HG03565 (cell line): ENCODE results near the gene HSD17B8.

ENCODE experiments used
- ATAC-seq: cut with Tn5 transposase; IDR thresholded peaks from one replicate; pipeline ENCODE4 v1.9.1; 2021; ENCODE audit warnings: mild to moderate bottlenecking, moderate library complexity; ENCODE audit not compliant: unreplicated experiment

The HSD17B8 gene

GRCh38 chr6:33191383-33192104 is 12.9 kb upstream of the HSD17B8 start:
- no peak for ATAC-seq

DNA sequence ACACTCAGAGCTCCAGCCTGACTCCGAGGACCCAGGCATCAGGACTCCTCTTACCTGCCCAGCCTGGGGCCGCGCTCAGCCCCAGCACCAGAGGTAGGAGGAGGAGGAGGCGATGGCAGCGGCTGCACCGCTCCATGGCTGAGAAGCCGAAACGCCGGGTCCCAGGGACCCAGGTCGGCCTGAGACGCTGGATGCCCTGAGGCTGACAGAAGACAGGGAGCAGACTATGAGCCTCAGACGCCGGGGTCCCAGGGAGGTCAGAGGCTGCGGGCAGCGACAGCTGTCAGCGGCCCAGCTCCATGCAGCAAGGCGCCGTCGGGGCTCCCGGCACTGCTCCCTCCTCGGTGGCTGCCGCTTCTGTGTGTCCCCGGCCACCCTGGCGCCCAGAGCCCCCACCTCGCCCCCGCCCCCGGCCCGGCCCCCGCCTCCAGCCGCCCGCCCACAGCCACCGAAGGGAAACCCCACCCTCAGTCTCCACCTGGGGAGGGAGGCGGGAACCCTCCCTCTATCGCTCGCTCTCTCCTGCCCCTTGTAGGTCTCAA is 12.3 kb upstream of the HSD17B8 start, which contains the start of gene COL11A2:
Gene COL11A2 (minus strand): TSS at position 363 of the 542 bp plus-strand sequence. CDS start 227 bp downstream, at position 136.
- ATAC-seq: no peak

DNA sequence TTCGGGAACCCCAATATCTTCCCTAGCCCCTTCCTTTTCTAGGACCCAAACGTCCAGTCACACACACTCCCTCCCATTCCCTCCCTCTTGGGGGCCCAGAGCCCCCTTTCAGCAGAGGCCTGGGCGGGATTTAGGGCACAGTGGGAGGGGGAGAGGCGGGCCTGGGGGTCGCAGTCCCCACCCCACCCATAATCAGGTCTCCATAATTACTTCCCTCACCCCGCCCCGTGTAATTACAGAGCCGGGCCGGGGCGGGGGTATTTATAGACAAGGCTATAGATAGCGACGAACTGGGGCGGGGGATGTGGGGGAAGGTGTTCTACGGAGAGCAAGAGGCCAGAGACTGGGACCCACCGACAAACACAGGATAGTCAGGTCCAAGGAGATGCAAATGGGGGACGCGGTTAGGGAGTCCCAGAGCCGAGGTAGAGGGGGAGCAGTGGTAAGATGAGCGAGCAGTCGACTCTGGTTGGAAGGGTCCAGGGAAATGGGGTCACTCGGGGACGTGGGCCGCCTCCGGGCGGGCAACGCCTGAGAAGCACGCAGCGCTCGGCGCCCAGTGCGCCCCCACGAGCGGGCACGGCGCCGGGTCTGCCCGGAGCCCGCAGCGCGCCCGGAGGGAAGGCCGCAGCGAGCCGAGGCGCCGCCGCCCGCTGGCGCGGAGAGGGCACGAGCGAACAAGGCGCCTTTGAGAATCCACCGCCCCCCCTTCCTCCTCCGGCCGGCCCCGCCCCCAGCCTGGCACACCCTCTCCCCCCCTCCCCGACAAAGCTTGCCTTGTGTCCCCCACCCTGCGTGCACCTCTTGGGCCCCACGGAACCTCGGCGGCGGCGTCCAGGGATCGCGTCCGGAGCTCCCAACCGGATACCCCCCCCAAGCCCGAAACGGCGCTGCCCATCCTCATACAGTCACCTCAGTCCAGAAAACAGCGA is 11.5 kb upstream of the HSD17B8 start:
- ATAC-seq: no peak

- no peak for ATAC-seq
Observed at GRCh38 chr6:33193619-33194018, 10.8 kb upstream of the HSD17B8 start.

DNA sequence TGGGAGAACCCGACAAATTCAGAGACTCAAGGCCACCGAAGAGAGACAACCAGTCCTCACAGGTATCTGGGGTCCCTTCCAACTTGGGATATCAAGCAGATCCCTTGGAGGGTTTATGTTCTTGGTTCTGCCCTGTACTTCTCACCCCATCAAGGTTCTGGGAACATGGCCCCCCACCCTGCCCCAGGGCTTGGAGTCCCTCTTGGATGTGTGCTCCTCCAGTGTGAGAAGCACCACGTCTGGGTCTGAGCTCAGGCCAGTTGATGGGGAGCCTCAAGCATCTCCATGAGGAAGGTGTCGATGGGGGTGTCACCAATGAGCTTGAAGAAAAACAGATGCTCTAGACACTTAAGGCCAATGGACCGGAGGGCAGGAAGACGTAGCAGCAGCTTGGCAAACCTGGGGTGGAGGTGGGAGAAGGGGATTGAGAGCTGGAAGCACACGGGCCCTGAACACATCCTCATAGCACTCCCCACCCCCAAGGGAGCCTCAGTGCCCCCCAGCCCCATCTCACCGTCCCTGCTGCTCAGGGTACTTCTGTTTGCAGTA is 9.9 kb upstream of the HSD17B8 start:
- ATAC-seq: no peak

DNA sequence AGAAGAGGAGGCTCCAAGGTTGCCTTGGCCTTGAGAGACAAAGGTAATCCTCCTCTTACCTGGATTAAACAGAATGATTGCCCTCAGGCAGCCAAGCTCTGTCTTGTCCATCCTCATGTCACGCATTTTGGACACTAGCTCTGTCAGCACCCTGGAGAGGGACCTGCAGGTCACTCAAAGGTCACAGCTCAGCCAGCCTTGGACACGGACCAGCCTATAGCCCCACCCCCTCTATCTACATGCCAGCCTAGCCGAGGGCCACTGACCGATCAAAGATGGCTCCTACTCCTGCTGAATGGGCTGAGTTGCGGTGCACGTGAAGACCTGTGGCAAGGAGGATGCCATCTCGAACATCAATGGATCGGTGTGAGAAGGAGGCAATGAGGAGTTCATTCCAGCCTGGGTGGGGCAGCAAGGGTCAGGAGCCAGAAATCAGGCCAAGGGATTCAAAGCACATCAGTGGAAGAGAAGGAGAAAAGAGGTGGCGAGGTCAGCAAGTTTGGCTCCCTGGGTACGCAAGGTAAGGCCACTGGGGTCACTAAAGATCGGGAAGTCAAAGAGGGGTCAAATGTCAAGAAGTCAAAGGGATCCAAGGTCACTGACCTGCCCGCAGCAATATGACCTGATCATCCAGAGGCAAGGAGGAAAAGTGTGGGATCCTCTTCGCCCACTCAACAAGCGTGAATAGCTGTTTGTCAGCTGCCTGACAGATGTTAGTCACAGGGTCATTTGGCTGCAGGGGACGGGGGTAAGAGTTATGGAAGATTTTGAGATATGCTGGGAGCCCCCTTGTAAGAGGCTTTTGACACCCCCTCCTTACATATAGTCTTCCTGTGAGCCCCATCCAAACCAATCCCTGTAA is 8.9 kb upstream of the HSD17B8 start:
- no peak for ATAC-seq

DNA sequence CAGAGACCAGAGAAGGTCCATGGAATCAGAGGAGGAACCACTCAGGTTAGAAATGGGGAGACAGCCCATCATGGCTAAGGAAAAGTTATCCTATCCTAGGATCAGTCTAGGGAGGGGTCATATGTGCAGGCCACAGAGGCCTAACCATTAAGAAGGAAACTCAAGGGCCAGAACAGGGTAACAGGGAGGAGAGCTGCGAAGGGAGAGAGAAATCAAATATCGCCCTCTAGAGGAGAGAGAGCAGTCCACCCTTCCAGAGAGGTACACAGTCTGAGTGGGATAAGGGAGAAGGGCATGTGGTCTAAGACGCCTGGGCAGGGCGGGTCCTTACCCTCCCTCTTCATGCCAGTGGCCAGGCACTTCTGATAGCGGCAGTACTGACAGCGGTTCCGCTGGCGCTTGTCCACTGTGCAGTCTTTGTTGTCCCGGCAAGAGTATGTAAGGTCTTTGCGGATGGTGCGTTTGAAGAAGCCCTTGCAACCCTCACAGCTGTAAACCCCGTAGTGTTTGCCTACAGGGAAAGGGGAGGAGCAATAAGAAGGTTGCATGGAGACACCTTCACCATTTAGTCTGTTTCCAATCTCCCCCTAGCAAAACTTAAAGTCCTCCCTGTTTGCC is 6.9 kb upstream of the HSD17B8 start:
- ATAC-seq: no peak

- no peak for ATAC-seq
Observed at GRCh38 chr6:33198159-33198852, 6.1 kb upstream of the HSD17B8 start.

DNA sequence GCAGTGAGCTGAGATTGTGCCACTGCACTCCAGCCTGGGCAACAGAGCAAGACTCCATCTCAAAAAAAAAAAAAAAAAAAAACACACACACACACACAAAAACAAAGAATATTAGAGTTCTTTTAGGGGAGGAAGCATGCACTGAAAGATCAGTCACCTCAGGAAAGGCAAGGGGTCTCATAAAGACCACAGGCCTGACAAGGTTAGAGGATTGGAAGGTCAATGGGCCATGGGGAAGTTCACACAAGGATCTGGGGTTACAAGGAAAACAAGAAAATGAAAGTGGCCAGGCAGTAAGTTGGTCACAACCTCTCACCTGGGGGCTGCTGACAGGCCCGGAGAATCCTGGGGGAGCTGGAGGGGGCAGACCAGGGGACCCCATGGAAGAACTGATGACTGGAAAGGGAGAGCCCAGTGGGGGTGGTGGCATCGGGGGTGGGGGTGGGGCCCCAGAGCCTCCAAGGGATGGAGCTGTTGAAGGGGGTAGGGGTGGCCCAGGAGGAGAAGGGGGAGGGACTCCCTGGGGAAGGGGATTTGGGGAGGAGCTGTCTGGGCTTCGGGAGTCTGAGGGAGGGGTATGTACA is 5.5 kb upstream of the HSD17B8 start:
- ATAC-seq: no peak

- peak; percentile 16 for ATAC-seq
Observed at GRCh38 chr6:33199687-33200218, 4.7 kb upstream of the HSD17B8 start.

DNA sequence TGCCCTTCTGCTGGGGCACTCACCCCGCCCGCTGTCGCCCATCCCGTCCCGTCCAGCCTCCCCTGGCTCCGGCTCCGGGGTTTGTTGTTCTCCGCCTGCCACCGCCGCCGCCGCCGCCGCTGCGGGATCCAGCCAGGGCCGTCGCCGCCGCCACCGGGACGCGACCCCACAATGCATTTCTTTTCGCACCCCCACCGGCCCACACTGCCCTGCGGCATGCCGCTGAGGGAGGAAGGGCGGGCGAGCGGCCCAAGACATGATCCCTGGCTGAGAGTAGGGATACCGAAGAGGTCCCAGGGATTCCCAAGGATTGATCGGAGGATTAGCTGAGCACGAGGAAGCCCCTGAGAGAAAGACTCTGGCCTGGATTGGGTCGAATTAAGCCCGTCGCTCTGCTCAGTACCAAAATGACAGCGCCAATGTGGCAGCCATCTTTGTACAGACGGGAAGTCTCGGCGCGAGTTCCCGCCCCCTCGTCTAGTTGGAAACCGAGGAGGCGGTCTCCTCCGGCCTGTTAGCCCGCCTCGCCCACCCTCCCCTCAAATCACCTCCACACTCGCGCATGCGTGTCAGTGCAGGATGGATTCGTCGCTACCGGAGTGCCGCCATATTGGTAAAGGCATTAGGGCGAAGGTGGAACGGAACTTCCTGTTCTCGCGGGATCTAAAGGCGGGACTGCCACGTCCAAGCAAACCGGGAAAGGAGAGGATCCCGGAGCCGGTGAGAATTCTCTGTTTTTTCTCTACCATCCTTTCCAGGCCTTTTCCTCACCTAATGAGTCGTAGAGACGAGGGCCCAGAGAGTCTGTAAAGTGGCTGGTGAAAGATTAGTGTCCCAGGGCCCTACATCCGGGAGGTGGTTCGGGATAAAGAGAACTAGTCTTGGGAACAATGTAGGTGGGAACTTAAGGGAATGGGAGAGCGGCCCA is 4.0 kb upstream of the HSD17B8 start, which contains the start of the genes RXRB and SLC39A7:
Gene RXRB (minus strand): TSS at position 447 of the 928 bp plus-strand sequence. CDS start 189 bp downstream, at position 258.
Gene SLC39A7 (plus strand): TSS at position 649 of the 928 bp plus-strand sequence. CDS start 379 bp downstream, outside the sequence.
- peak; percentile 43 for ATAC-seq

DNA sequence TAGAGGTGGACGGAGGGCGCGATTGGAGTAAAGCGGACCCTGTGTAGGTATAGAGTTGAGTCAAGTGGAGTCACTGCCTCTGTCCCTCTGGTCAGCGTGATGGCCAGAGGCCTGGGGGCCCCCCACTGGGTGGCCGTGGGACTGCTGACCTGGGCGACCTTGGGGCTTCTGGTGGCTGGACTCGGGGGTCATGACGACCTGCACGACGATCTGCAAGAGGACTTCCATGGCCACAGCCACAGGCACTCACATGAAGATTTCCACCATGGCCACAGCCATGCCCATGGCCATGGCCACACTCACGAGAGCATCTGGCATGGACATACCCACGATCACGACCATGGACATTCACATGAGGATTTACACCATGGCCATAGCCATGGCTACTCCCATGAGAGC is 3.3 kb upstream of the HSD17B8 start:
- ATAC-seq: no peak

DNA sequence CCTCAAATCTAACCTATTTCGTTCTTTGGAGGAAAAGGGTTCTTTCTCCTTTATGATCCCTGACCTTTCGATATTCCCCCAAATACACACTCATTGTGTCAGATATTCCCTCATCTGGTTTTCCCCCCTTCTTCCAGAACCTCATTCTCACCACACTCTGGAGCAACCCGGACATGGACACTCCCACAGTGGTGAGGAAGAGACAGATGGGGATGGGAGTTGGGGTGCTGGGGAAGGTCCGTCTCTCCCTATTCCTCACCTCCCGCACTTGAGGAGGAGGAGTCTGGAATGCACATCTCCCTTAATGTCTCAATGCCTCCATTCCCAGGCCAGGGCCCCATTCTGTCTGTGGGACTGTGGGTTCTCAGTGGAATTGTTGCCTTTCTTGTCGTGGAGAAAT is 2.5 kb upstream of the HSD17B8 start:
- ATAC-seq: no peak

- no peak for ATAC-seq
Observed at GRCh38 chr6:33202799-33203198, 1.7 kb upstream of the HSD17B8 start.

DNA sequence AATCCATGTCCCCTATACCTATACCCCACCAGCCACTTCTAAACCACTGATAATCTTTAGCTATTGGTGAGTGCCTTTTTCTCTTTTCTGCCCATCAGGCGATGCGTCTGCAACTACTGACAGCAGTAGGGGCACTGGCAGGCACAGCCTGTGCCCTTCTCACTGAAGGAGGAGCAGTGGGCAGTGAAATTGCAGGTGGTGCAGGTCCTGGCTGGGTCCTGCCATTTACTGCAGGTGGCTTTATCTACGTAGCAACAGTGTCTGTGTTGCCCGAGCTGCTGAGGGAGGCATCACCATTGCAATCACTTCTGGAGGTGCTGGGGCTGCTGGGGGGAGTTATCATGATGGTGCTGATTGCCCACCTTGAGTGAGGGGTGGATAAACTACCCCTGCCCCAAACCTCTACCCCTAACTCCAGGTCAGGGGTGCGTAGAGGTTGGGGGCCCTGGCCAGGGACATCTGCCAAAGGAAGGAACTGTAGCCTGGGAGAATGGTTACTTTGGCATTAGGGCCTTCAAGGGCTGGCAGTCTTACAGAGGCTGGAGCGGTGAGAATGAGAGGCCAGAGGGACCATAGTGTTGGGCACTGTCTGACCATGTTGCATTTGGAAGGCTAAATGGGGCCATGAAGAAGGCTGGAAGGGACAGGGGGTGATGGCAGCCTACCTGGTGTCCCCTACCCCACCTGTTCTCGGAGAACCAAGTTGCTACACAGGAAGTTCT is 851 bp upstream of the HSD17B8 start:
- no peak for ATAC-seq

- ATAC-seq: no peak
Observed at GRCh38 chr6:33204165-33204414, 365 bp upstream of the HSD17B8 start.
